Measurements from ENCODE around the gene USP10. TPM values are rescaled to one million over a fixed set of nuclear protein-coding genes. Genes with fewer than 3 reads are reported as not detected.
A peak's percentile ranks its signal among the peaks of the same experiment; 100 is the strongest.

USP10 gene
- polyA plus RNA-seq, 2 of the 4 experiments (the other 2 are of a cell fraction): 61.5 to 93.5 TPM

- DNase-seq (ENCODE audit: low read depth in 1 of 2, low spot score in 1 of 2) (no peak), ATAC-seq (no peak), FAIRE-seq (no peak)
- POLR2A ChIA-PET: no interaction called here
- Histone ChIP-seq H3K4me2 (no peak overlapping the region), H3K4me1 (peaks cover 25% of the 10 kb centered on the region), H3K9me3 (no peaks in the 10 kb centered on the region), H3K27ac (no peak overlapping the region), H3K4me3 (no peak overlapping the region)
- CTCF ChIA-PET: interaction anchor here (0.5 to 18.3 kb wide), 7 partner anchors 11 to 267 kb away, joined by 3 to 452 read pairs (median 4); no protein-coding TSS in a partner anchor
- WGBS (ENCODE audit: missing lambda C conversion rate): 93% methylated on average over 8 of the region's 8 CpGs
- no peak for TF ChIP-seq EHF (CRISPR knock-in tag; IDR thresholded peaks at IDR 0.05)
- TF ChIP-seq RARB (CRISPR knock-in tag; IDR thresholded peaks at IDR 0.05): no peak
- TF ChIP-seq NPAS2 (CRISPR knock-in tag; IDR thresholded peaks at IDR 0.05; ENCODE audit: borderline replicate concordance): no peak
- TF ChIP-seq CEBPB (IDR thresholded peaks at IDR 0.05): no peak
- no peak for TF ChIP-seq NR3C1 (IDR thresholded peaks at IDR 0.05)
- no peak for TF ChIP-seq RFX5 (IDR thresholded peaks at IDR 0.05)
- no peak for TF ChIP-seq MYC (IDR thresholded peaks at IDR 0.05; ENCODE audit: borderline replicate concordance, low read length)
Measured at GRCh38 chr16:84749815-84750214, 50.0 kb downstream of the USP10 start.

GRCh38 chr16:84750575-84750974 lies 50.8 kb downstream of the USP10 start:
- TF ChIP-seq REST (IDR thresholded peaks at IDR 0.05): no peak
- TF ChIP-seq KDM5A (IDR thresholded peaks at IDR 0.05): no peak
- FAIRE-seq (no peak), ATAC-seq (no peak), DNase-seq (ENCODE audit: low read depth in 1 of 2, low spot score in 1 of 2) (no peak)
- Histone ChIP-seq H3K4me1 (peaks cover 25% of the 10 kb centered on the region), H3K9me3 (no peaks in the 10 kb centered on the region), H3K27ac (no peak overlapping the region), H3K4me3 (no peak overlapping the region), H3K4me2 (no peak overlapping the region)
- WGBS (ENCODE audit: missing lambda C conversion rate): 93% methylated on average over 4 of the region's 4 CpGs
- POLR2A ChIA-PET: no interaction called here
- CTCF ChIA-PET: interaction anchor here (0.6 to 18.3 kb wide), 7 partner anchors 10 to 220 kb away, joined by 3 to 452 read pairs (median 5); no protein-coding TSS in a partner anchor

GRCh38 chr16:84751241-84751640 lies 51.4 kb downstream of the USP10 start:
- H3K9me3 ChIP-seq: no peaks in the 10 kb centered on the region
- POLR2A ChIA-PET: no interaction called here
- TF ChIP-seq ESRRA (IDR thresholded peaks at IDR 0.05; ENCODE audit: borderline replicate concordance, low read length) (no peak), EHF (CRISPR knock-in tag; IDR thresholded peaks at IDR 0.05) (no peak), MAX (IDR thresholded peaks at IDR 0.05) (0 out of 2 replicates have a peak, but pooled peaks have one; percentile 16)
- H3K4me1 ChIP-seq: peaks cover 25% of the 10 kb centered on the region
- ATAC-seq (no peak), DNase-seq (ENCODE audit: low read depth in 1 of 2, low spot score in 1 of 2) (no peak), FAIRE-seq (no peak)
- CTCF ChIA-PET: interaction anchor here (0.6 to 18.3 kb wide), 5 partner anchors 13 to 219 kb away, joined by 4 to 452 read pairs (median 202); no protein-coding TSS in a partner anchor
- no peak overlapping the region for H3K4me3 ChIP-seq
- WGBS (ENCODE audit: missing lambda C conversion rate): 88% methylated on average over 6 of the region's 6 CpGs
- no peak overlapping the region; a peak in 1 of 6 replicates for H3K27ac ChIP-seq
- H3K4me2 ChIP-seq: no peak overlapping the region

- peak in 1 of 2 experiments; percentile 27; a peak in 1 of 4 replicates for TF ChIP-seq CEBPB (IDR thresholded peaks at IDR 0.05)
- peak; percentile 96 for TF ChIP-seq MAFK (IDR thresholded peaks at IDR 0.05; ENCODE audit: partially characterized antibody)
- TF ChIP-seq ZNF302 (CRISPR knock-in tag; IDR thresholded peaks at IDR 0.05): no peak
- no peak for TF ChIP-seq HOXB13 (CRISPR knock-in tag; IDR thresholded peaks at IDR 0.05; ENCODE audit: low read depth)
- no peak for ATAC-seq
- POLR2A ChIA-PET: no interaction called here
- H3K4me3 ChIP-seq: no peak overlapping the region
- H3K9me3 ChIP-seq: no peaks in the 10 kb centered on the region
- FAIRE-seq: no peak
- H3K4me2 ChIP-seq: no peak overlapping the region
- peaks cover 25% of the 10 kb centered on the region for H3K4me1 ChIP-seq
- CTCF ChIA-PET: interaction anchor here (1.2 to 18.3 kb wide), 6 partner anchors 14 to 218 kb away, joined by 3 to 452 read pairs (median 128); no protein-coding TSS in a partner anchor
- H3K27ac ChIP-seq: no peak overlapping the region
- no peak for DNase-seq (ENCODE audit: low read depth in 1 of 2, low spot score in 1 of 2)
Measured at GRCh38 chr16:84751947-84752346, 52.1 kb downstream of the USP10 start.

All from A549 (cell line).